NK-92 treated with Interleukin-12 subunit alpha and Interleukin-12 subunit beta, amount 100 ng/mL, for 24 hours (cell line): ENCODE measurements around the gene SPOPL.
"Not testable (repeated sequence)": the region's sequence is repeated elsewhere in the genome, so short reads cannot be mapped to it uniquely, and the experiment has no call there.

Experiments
- DNase-seq: peaks from one replicate; lab custom pipeline; 2025; lab: John Stamatoyannopoulos, UW

SPOPL gene

DNA sequence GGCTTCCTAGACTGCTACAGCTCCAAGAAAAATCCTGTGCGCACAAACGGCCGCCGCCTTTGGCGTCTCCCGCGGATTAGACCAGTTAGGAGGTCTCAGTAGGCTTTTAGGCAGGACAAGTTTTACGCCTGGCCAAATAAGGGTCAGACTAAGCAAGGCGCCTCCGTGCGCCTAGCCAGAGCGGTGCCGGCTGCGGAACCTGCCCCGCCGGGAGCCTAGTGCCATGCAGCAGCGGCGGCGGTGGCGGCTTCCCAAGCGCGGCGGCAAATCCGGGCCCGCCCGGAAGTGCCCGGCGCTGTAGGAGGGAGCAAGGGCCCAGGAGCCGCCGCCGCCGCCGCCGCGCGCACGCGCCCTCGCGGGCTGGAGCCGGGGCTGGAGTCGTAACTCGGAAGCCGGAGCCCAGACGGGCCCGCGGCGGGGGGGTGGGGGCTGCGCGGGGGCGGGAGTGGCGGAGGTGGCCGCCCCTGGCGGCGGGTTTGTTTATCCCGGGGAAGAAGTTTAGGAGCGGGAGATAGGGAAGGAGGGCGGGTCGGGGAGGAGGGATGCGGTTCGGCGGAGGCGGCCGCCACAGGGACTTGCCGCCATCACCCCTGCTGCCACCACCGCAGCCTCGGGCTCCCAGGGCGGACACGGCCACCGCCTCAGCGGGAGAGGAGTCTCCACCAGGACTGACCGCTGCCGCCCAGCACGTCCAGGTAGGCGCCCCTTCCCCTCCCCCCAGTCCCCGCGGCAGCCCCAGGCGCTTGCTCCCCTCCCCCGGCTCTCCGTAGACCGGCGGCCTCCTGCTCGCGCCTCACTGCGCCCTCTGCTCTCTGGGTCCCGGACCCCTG lies at the start of gene SPOPL:
SPOPL (plus strand) TSS at position 346 of the 830 bp plus-strand sequence. CDS start 48,447 bp downstream, outside the sequence.
- peak; percentile 77 for DNase-seq

GRCh38 chr2:138452324-138452723 lies 49.2 kb upstream of the SPOPL start:
- no peak for DNase-seq

GRCh38 chr2:138453815-138454214 lies 47.8 kb upstream of the SPOPL start:
- DNase-seq, result no peak

DNA sequence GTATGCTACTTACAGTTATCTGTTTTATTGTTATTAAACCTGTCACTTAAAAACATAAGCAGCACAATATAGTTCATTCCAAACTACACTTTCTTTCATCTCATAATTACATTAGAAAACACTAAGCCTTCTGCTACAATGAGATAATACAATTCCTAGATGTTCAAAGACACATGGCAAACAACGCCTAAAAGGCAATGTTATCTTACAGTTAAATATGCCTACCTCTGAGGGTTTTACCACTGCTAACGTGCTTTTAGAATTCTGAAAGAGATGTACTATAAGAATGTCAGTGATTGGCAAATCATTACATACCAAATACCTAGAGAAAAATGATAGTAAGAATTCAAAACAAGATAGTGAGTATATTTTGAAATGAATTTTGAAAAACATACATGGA lies 46.8 kb upstream of the SPOPL start:
- DNase-seq, result no peak

- DNase-seq, result no peak
Measured at GRCh38 chr2:138455275-138455674, 46.3 kb upstream of the SPOPL start.

GRCh38 chr2:138455691-138456090 lies 45.9 kb upstream of the SPOPL start:
- DNase-seq, result no peak

- not testable (repeated sequence) for DNase-seq
Measured at GRCh38 chr2:138462689-138463088, 38.9 kb upstream of the SPOPL start.

DNA sequence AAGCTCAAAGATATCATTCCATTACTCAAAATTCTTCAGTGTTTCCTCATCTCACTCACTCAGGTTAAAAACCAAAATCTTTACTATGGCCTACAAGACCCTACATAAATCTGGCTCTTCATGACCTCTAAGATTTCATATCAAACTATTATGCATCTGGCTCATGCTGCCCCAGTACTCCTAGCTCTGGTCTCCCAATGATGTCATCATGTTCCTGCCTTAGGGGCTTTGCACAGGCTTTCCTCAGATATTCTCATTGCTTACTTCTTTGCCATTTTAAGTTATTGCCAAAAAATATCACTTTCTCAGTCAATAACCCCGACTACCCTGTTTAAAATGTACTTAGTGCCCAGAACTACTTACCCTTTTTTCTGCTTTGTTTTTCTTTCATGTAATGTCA lies 33.0 kb upstream of the SPOPL start:
- no peak for DNase-seq

- no peak for DNase-seq
Measured at GRCh38 chr2:138469411-138469810, 32.2 kb upstream of the SPOPL start.

- DNase-seq, result no peak
Measured at GRCh38 chr2:138470941-138471340, 30.6 kb upstream of the SPOPL start.

DNA sequence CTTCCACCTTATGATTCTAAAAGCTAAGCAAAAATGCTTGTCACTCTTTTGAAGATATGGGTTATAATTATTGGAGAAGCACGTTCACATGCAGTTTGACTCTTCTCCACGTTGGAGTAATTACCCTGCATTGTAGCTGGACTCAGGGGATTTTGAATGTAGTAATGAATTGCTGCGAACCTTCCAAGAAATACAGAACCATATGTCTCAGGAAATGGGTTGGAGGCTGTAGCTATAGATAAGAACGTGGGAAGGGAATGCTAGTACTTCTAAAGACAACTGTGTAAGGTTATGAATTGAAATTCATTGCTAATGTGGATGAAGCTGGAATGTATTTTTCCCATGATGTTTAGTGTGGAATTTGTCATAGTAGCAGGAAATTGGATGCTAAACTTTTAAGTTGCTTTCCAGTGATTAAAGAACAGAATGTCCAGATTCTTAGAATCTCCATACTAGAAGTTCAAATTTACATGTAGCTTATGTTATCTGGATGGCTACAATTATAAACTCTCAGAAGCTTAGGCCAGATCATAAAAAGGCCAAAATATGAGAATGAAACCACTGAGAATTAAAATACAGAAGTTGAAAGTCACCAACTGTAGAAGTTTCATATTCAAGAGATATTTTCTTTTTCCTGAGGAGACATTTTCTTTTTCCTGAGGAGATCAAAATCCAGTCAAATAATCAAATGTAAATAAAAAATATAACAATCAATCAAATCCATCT lies 27.3 kb upstream of the SPOPL start:
- DNase-seq, result no peak

DNA sequence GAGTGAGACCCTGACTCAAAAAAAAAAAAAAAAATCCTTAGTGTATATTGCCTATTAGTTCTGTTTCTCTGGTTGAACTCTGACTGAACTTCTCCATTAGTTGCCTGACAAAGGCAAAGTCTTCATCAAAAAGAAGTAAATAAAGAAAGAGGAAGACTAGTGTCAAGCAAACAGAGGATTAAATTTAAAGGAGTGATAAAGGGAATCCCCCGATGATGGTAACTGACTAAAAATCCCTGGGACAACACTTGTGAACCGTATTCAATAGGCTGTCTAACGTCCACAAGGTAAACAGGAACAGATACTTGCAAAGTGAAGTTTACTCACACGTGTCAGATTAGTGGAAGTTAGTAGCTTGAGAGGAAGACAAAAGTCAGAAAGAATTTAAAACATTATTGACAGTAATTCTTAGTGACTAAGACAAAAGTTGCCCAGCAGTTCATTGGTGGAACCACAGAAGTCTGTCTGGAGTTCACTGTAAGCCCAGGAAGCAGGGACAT lies 26.2 kb upstream of the SPOPL start:
- DNase-seq, result no peak

DNA sequence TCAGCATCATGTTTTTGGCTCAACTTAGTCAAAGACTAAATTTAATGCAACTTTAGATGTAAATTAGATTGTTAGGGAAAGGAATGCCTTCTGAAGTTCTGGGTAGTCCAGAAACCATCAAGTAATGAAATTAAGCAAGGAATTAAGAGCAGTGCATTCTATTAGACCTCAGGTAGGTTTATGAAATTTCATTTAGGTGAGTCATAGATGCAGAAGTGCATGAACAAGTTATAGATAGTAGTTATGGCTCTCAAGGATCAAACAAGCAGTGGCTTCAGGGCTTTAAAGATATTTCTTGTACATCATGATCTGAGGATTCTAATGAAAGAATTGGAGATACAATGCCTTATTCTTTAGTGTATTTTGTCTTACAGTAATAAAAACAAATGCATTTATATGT lies 25.4 kb upstream of the SPOPL start:
- DNase-seq, result no peak

DNA sequence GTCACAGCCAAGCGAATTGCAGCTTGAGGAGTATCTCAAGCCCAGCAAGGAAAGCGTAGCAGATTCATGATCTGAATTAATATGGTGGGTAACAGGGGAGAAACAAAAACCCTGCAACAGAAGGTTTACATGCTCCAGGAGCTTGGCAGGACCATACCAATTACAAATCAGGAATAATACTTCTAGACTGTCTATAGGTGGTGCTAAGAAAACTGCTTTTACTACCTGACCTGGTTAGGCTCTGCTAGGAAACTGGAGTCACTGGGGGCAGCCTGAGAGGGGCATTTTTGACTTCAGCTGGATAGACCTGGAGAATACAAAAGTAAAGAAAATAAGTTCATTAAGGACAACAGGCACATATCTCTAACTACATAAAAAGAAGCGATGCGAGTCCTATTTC lies 24.6 kb upstream of the SPOPL start:
- no peak for DNase-seq

- not testable (repeated sequence) for DNase-seq
Measured at GRCh38 chr2:138482796-138483195, 18.8 kb upstream of the SPOPL start.

- no peak for DNase-seq
Measured at GRCh38 chr2:138485019-138485418, 16.6 kb upstream of the SPOPL start.

DNA sequence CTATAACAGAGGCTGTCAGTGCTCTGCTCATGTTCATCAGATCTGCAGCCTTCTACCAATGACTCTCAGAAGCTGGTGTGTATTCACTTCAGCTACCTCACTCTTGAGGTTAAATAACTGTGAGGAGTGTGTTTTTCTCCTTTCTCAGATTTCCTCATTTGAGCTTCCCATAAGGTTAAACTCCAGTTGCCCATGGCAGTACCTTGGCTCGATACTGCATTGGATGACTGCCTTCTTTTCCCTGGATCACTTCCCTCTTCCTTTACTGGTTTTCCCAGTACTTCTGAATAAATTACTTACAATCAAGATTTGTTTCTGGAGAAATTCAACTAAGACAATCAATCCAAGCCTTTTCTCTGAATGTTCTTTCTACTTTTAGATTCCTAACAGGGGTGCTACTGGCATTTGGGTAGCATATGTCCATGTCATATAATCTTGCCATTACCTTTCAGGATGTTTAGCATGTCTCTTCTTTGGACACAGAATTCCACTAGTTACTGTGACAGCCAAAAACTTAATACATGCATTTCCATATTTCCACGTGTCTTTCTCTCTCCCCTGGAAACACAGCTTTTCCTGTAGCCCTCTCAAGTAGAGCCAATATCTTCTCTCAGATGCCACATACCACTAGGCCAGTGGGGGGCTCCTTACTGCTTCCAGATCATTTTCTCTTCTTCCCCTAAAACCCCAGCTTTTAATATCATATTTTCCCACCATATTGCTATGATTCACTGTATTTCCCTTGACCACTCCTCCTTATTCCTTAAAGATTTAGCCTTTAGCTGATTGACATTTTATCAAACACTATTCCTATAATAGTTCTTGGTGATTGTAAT lies 15.0 kb upstream of the SPOPL start:
- no peak for DNase-seq

GRCh38 chr2:138490673-138491494 lies 10.7 kb upstream of the SPOPL start:
- no peak for DNase-seq

- no peak for DNase-seq
Measured at GRCh38 chr2:138491495-138491862, 10.1 kb upstream of the SPOPL start.

DNA sequence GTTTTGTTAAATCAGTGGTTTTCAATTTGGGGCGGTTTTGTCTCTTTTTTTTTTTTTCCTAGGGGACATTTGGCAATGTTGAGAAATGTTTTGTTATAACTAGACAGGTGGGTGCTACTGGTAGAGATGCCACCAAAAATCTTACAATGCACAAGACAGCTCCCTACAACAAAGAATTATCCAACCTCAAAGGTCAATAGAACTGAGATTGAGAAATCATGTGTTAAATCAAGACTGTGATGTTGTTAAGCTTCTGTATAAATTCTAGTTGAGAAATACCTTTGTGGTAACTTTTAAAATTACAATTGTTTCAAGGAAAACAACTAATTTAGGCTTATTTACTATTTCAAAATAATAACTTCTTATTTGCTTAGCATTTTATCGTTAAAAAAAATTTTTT lies 9.4 kb upstream of the SPOPL start:
- DNase-seq, result no peak

DNA sequence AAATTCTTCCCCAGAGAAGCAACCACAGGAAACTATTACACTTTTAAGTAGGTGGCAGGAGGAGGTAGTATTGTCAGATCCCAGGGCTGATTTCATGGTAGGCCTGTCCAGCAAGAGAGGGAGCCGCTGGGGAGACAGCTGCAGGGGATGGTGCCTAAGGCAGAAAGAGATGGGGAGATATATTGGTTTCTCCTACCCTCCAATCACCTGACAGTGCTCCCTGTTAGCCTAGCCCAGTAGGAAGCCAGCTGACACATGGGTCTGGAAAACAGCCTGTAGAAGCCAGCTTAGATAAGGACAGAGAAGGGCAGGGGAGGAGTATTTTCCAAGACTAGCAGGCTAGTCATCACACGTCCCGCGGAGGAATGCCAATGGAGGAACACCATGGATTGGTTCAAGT lies 8.2 kb upstream of the SPOPL start:
- no peak for DNase-seq
